Raji (cell line): ENCODE data around the gene NADK.

Experiments
- POLR2A ChIP-seq: IDR thresholded peaks from 2 replicates; pipeline ENCODE4 v1.6.1; 2011; ENCODE audit warnings: low read depth, low read length, control low read depth; ENCODE audit not compliant: insufficient read depth

NADK gene

GRCh38 chr1:1758692-1759455 is 19.4 kb downstream of the NADK start:
- no peak for TF ChIP-seq POLR2A

DNA sequence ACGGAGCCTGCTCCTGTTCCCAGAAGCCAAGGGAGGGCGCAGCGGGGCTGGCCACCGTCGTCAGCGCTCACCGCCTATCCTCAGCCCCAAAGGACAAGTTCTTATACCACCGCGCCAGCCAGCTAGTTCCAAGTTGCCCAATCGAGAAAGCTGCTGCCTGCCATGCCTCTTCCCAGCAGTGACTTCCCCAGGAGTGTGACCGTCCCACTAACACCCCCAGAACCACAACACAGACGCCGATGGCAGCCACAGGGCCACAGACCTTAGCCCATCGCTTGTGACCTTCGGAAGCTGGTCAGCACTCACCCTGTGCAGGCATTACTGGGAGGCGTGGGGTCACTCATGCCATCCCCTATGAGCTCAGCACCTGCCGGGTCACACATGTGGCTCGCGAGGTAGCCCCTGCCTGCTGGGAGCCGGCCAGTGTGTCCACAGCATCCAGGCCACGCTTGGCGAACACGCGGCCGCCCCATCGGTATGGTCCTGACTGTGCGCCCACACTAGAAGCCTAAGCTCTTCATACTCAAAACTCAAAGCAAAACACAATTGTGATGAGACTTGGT is 20.1 kb downstream of the NADK start:
- no peak for TF ChIP-seq POLR2A

DNA sequence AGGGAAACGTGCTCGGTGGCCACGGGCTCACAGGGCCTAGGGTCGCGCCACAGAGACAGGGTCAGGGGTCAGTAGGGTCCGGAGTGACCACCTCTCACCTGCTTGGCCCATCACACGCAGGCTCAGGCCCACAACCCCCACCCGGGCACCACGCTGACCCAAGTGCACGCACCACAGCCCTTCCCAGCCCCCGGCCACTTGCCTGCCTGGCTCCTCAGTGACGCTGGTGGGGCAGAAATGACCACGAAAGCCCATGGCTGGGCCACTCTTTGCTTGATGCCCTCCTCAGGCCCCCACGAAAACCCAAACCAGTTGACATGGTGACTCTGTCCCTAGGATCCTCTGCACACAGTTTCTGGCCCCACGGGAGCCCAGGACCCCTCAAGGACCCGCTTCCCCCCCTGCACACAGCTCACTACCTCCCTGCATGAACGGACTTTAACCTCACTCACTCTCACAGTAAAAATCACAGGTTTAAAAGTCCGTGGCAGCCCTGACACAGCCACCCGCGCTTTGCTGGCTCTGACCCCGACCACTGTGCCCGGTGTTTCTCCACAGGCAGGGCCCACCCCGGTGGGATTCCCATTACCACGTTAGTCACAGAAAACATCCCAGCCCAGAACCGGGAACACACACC is 20.7 kb downstream of the NADK start:
- no peak for TF ChIP-seq POLR2A

DNA sequence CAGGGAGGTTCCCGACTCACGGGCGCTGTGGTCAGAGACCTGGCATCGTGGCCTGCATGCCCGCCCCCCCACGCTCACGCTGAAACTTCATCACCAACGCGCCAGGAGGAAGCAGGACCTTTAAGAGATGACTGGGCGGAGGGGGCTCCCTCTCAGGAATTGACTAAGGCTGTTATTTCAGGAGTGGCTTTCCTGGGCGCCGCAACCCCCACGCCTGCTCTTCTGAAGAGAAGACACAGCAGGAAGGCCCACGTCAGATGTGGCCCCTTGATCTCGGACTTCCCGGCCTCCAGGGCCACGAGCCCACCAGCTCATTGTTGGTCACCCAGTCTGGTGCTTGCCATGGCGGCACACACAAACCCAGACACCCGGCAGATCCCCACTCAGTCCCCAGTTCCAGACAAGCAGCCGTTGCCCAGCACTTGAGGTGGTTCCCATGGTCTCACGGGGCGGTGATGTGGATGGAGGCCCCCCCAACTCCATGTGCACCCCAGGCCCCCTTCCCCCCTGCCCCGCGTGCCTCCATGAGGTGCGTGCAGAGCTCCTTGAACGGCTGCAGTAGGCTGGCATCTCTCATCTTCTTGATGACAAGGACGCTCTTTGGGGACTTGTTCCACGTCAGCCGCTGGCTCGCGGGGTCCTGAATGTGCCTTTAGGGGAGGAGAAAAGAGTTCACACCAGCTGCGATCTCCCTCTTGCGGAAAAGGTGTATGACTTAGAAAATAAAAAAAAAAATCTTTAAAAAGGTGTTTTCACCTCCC is 21.4 kb downstream of the NADK start:
- no peak for TF ChIP-seq POLR2A

DNA sequence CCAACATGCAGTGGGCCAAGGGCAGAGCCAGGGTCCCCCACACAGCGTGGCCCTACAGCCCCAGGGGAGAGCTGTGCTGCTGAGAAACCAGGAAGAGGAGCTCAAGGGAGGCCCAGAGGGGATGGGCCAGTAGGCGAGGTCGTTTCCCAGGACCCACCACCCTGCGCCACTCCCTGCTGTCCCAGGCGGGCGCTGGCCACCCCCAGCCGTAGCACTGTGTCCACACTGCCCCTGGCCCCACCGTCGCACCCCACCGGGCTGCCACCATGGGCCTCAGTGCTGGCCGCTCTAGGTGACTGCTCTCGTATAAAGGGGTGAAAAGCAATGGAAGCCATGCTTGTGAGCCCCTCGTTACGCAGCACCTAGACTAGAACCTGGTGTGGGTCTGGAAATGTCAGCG is 22.4 kb downstream of the NADK start:
- TF ChIP-seq POLR2A: no peak

DNA sequence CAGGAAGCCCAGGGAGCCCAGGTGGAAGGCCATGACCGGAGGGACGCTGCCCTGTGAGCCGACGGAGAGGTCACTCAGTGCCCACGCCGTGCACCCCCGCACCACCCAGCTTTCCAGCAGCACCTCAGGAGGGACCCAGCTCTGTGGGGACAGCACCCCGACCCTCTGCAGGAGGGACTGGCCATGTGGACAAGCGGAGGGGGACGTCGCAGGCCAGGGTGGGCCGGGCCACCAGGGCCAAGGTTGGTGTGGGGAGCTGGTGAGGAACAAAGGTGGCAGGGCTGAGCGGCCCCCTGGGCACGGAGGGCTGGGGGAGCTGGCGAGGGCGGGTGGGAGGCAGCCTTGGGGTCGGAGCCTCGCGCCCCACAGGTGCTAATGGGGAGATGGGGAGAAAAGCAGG is 22.8 kb downstream of the NADK start:
- no peak for TF ChIP-seq POLR2A

- no peak for TF ChIP-seq POLR2A
Observed at GRCh38 chr1:1754051-1754815, 24.0 kb downstream of the NADK start.

DNA sequence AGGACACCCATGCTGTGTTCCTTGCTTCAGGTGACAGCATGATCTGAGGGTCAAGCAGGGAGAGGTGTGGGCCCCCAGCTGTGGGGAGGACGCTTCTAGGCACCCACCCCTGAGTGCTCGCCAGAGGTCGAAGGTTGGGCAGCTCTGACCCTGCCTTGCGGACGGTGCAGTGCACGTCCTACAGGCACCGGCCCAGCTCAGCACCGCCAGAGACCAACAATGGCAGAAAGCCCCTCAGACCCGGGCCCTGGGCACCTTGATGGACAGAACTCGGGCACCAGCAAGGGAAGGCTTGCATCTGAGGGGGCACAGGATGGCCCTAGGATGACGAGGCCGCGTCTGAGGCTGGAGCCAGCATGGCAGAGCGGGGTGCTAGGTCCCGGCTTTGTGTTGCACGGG is 24.7 kb downstream of the NADK start:
- no peak for TF ChIP-seq POLR2A

DNA sequence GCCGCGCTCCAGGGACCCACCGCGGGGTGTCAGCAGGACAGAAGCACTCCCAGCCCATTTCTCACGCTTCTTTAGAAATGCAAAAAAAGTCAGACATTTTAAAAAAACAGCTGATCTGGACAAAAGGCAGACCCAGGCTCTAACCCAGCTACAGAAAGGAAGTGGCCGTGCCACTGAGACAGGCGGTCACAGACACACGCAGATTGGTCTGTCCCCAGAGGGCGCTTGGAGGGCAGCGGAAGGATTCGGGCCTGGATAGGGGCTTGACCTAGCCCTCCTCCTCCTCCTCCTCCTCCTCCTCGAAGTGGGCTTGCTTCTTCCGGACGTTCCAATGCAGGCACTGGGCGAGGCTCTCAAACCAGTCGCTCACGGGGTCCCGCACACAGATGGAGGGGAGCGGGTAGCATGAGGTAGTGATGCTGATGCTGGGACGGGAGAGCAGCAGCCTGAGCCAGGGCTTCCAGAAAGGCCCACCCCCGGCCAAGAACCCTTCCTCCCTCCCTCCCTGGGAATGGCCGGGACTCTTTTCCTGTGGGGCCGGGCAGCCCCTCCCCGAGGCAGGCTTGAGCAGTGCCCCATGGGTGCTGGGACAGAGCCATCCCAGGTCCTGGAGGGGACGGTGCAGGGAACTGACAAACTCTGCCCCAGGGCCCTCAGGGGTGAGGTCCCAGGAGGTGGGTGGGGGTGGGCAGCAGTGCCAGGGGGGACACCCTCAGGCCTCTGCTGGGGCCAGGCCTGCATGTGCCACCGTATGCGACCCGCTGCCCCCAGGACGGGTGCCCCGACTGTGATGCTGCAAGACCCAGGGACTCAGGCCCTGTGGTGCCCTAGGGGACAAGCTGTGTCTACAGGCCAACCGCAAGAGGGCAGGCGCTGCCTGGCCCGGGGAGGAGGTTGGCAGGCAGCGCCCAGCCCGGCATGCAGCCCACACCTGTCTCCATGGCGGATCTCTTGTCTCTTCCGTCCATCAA is 25.3 kb downstream of the NADK start:
- no peak for TF ChIP-seq POLR2A

GRCh38 chr1:1752190-1752589 is 26.1 kb downstream of the NADK start:
- TF ChIP-seq POLR2A: no peak

DNA sequence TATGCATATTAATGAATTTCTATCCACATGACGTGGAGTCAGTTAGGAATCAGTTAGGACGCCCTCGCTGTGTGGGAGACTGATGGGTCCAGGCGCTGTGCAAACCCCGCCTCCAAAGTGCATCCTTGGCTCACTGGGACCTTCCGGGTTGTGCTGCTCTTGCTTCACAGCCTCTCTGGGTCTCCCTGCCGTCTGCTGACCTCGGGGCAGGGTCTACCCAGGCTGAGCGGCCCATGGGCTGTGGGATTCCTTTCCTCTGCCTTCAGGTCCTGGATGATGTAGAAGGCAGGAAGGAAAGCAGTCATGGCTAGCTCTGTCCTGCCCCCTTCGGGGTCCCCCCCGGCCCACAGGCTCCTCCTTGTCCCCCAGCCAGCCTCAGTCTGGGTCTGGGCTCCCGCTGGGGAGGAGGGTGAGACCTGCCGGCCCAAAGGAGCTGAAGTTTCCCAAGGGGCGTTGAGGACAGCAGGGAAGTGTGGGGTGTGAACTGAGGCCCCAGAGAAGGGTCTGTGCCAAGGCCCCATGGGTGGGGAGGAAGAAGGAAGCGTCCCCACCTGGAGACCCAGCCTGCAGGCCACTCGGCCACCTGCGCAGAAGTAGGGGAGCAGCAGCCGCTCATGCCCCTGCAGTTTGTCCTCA is 29.5 kb downstream of the NADK start:
- TF ChIP-seq POLR2A: no peak

DNA sequence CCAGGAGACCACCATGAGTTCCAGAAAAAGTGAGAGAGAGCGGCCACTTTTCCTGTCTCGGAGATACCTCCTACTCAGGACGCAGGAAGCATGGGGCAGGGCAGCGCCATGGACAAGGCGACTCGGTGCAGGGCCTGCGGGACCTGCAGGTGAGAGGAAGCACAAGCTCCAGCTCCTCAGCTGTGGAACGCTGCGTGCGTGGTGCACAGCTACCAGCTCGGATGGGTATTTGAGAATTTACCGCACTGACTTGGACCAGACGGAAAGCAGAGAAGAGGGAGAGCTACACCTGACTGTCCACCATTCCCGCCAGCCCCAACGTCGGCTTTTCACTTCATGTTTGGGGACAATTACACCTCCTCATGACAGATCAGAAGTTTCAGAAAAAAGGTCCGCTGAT is 45.9 kb downstream of the NADK start:
- TF ChIP-seq POLR2A: no peak

- TF ChIP-seq POLR2A: no peak
Observed at GRCh38 chr1:1730870-1731269, 47.4 kb downstream of the NADK start.
